ENCODE data around the gene GFM2. TPM values are rescaled to one million over a fixed set of nuclear protein-coding genes. Genes with fewer than 3 reads are reported as not detected.

The GFM2 gene, protein sequence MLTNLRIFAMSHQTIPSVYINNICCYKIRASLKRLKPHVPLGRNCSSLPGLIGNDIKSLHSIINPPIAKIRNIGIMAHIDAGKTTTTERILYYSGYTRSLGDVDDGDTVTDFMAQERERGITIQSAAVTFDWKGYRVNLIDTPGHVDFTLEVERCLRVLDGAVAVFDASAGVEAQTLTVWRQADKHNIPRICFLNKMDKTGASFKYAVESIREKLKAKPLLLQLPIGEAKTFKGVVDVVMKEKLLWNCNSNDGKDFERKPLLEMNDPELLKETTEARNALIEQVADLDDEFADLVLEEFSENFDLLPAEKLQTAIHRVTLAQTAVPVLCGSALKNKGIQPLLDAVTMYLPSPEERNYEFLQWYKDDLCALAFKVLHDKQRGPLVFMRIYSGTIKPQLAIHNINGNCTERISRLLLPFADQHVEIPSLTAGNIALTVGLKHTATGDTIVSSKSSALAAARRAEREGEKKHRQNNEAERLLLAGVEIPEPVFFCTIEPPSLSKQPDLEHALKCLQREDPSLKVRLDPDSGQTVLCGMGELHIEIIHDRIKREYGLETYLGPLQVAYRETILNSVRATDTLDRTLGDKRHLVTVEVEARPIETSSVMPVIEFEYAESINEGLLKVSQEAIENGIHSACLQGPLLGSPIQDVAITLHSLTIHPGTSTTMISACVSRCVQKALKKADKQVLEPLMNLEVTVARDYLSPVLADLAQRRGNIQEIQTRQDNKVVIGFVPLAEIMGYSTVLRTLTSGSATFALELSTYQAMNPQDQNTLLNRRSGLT
- total RNA-seq = 24.5 and 28.3 TPM in 2 replicates

DNA sequence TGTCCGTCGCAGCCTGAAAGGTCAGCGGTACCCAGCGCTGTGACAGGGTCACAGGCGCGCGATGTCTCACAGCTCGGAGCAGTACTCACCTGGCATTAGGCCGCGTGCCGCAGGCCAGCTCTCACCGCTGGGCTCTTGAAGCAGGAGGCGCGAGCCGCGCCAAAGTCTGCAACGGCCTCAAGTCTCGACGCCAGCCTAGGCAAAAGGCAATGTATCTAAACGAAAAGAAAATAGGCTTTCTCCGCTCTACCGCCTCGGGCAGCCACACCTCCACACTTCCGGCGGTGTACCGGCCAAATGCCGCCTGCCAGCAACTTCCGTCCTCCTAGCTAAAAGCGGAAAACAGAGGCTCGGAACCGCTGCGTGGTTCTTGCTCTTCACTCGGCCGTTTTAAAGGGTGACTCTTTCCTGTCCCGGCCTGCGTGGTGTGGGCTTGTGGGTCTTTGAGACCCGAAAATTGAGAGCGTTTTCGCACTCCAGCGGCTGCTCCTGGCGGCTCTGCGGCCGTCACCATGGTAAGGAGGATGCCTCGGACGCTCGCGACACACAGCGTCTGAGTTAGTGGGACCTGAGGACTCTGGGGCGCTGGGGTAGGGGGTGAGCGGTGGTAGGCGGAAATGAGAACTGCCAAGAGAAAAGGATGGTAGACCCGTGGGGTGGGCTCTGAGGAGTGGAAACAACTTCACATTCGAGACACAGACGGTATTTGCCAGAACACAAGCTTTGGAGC lies at the start of gene GFM2, which contains the start of gene NSA2:
Gene GFM2, minus strand, starts transcription at position 269 of the 730 bp plus-strand sequence. CDS start 3,375 bp downstream, outside the sequence.
Gene NSA2, plus strand, starts transcription at position 401 of the 730 bp plus-strand sequence. Its CDS starts 112 bp downstream, at position 513.

DNA sequence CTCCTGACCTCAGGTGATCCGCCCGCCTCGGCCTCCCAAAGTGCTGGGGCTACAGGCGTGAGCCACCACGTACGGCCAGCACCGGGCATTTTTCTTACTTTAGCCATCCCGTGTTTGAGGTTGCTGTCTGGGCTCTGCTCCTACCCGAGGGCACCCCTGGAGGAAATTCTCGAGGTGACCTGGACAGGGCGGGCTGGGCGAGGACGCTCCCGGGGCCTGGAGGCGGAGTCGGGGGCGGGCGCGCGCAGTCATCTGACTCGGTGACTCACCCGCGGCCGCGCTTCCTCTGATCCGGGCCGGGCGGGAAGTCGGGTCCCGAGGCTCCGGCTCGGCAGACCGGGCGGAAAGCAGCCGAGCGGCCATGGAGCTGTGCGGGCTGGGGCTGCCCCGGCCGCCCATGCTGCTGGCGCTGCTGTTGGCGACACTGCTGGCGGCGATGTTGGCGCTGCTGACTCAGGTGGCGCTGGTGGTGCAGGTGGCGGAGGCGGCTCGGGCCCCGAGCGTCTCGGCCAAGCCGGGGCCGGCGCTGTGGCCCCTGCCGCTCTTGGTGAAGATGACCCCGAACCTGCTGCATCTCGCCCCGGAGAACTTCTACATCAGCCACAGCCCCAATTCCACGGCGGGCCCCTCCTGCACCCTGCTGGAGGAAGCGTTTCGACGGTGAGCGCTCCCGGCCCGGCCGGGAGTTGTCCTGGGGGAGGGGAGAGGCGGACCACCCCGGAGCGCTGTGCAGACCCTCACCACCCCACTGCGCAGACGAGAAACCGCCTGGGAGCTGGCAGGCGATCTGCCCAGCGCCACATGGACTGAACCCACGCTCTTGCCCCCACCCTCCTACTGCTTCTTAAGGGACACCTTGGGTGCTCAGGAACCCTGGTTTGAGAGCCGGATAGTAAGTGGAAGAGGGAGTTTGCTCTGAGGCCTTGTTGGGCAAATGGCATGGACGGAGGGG lies 81.7 kb downstream of the GFM2 start, which contains the start of gene HEXB:
Gene HEXB, plus strand, starts transcription at position 334 of the 952 bp plus-strand sequence. Its CDS starts 28 bp downstream, at position 362.

Other genes starting within 250 kb of the GFM2 start
- gene ENC1, start 126.4 kb downstream of the GFM2 start, total RNA-seq = 46.2 and 99.3 TPM in 2 replicates
- gene HEXB, start 81.9 kb downstream of the GFM2 start, total RNA-seq = 128 and 173 TPM in 2 replicates
- gene NSA2, start 132 bp upstream of the GFM2 start, total RNA-seq = 80.0 and 90.4 TPM in 2 replicates
- not detected in 2 replicates for gene FAM169A, start 99.3 kb upstream of the GFM2 start, total RNA-seq